ENCODE data around the gene NFE2L2. TPM values are rescaled to one million over a fixed set of nuclear protein-coding genes. Genes with fewer than 3 reads are reported as not detected.

The NFE2L2 gene
- total and polyA plus RNA-seq, 9 of the 15 experiments (the other 6 are each of a cell fraction or from before 2014, with no cell fraction given): 29.3 to 120 (median 59.3) TPM

GRCh38 chr2:177265824-177266817 is 1.6 kb upstream of the NFE2L2 start (continued):
- TF ChIP-seq CGGBP1 (CRISPR knock-in tag; IDR thresholded peaks at IDR 0.05): no peak
- TF ChIP-seq ZNF263 (CRISPR knock-in tag; IDR thresholded peaks at IDR 0.05; ENCODE audit: borderline replicate concordance): no peak
- no peak for TF ChIP-seq SIRT6 (IDR thresholded peaks at IDR 0.05; ENCODE audit: low read depth, low read length)
- TF ChIP-seq ZNF79 (CRISPR knock-in tag; IDR thresholded peaks at IDR 0.05; ENCODE audit: low read depth): no peak
- TF ChIP-seq JUNB (CRISPR knock-in tag; conservative IDR thresholded peaks at IDR 0.05): no peak
- TF ChIP-seq SRSF1 (IDR thresholded peaks at IDR 0.05; ENCODE audit: low read depth, low read length): no peak
- peak; percentile 13; the same call in 1 of the 2 replicates for TF ChIP-seq NCOA6 (IDR thresholded peaks at IDR 0.05)
- TF ChIP-seq, protein P1, sequence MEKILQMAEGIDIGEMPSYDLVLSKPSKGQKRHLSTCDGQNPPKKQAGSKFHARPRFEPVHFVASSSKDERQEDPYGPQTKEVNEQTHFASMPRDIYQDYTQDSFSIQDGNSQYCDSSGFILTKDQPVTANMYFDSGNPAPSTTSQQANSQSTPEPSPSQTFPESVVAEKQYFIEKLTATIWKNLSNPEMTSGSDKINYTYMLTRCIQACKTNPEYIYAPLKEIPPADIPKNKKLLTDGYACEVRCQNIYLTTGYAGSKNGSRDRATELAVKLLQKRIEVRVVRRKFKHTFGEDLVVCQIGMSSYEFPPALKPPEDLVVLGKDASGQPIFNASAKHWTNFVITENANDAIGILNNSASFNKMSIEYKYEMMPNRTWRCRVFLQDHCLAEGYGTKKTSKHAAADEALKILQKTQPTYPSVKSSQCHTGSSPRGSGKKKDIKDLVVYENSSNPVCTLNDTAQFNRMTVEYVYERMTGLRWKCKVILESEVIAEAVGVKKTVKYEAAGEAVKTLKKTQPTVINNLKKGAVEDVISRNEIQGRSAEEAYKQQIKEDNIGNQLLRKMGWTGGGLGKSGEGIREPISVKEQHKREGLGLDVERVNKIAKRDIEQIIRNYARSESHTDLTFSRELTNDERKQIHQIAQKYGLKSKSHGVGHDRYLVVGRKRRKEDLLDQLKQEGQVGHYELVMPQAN (IDR thresholded peaks at IDR 0.05; ENCODE audit: borderline replicate concordance): no peak
- TF ChIP-seq ZNF668 (CRISPR knock-in tag; IDR thresholded peaks at IDR 0.05): no peak
- TF ChIP-seq, protein P2, sequence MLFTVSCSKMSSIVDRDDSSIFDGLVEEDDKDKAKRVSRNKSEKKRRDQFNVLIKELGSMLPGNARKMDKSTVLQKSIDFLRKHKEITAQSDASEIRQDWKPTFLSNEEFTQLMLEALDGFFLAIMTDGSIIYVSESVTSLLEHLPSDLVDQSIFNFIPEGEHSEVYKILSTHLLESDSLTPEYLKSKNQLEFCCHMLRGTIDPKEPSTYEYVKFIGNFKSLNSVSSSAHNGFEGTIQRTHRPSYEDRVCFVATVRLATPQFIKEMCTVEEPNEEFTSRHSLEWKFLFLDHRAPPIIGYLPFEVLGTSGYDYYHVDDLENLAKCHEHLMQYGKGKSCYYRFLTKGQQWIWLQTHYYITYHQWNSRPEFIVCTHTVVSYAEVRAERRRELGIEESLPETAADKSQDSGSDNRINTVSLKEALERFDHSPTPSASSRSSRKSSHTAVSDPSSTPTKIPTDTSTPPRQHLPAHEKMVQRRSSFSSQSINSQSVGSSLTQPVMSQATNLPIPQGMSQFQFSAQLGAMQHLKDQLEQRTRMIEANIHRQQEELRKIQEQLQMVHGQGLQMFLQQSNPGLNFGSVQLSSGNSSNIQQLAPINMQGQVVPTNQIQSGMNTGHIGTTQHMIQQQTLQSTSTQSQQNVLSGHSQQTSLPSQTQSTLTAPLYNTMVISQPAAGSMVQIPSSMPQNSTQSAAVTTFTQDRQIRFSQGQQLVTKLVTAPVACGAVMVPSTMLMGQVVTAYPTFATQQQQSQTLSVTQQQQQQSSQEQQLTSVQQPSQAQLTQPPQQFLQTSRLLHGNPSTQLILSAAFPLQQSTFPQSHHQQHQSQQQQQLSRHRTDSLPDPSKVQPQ (CRISPR knock-in tag; IDR thresholded peaks at IDR 0.05; ENCODE audit: borderline replicate concordance): no peak
- TF ChIP-seq, protein P3, sequence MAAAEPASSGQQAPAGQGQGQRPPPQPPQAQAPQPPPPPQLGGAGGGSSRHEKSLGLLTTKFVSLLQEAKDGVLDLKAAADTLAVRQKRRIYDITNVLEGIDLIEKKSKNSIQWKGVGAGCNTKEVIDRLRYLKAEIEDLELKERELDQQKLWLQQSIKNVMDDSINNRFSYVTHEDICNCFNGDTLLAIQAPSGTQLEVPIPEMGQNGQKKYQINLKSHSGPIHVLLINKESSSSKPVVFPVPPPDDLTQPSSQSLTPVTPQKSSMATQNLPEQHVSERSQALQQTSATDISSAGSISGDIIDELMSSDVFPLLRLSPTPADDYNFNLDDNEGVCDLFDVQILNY (CRISPR knock-in tag; IDR thresholded peaks at IDR 0.05): no peak
- peak; percentile 81; the same call in 1 of the 2 replicates for TF ChIP-seq MAFF (IDR thresholded peaks at IDR 0.05; ENCODE audit: low read length)
- no peak for TF ChIP-seq CTCFL (IDR thresholded peaks at IDR 0.05; ENCODE audit: borderline replicate concordance, insufficient read depth, low read depth, low read length, poor library complexity, severe bottlenecking)
- no peak for TF ChIP-seq NFRKB (IDR thresholded peaks at IDR 0.05; ENCODE audit: low read depth)
- no peak for TF ChIP-seq FOXJ2 (tag; IDR thresholded peaks at IDR 0.05)
- no peak for TF ChIP-seq ESRRB (CRISPR knock-in tag; IDR thresholded peaks at IDR 0.05; ENCODE audit: borderline replicate concordance)

Measured in K562 (cell line).